Stimulated activated CD8-positive, alpha-beta memory T cell treated with anti-CD3 and anti-CD28 coated beads, Interleukin-7, amount 100 ng/mL, for 1 hour (primary cell): Measurements from ENCODE around the gene USP38.
A peak's percentile ranks its signal among the peaks of the same experiment; 100 is the strongest.
"Not testable (repeated sequence)": the region's sequence is repeated elsewhere in the genome, so short reads cannot be mapped to it uniquely, and the experiment has no call there.

ENCODE experiments used
- DNase-seq, 2 donors: peaks; one replicate each; pipeline ENCODE4 v3.0.0-alpha.2; 2020; ENCODE audit warnings: low read depth in 2 of 2

The USP38 gene

GRCh38 chr4:143184503-143185252, at the start of gene USP38:
TSS of gene USP38 (plus strand) at chr4:143184917. CDS start at chr4:143185451, 534 bp downstream.
- peak; percentile 65 to 68 for DNase-seq

- no peak for DNase-seq
Measured at GRCh38 chr4:143135358-143135757, 49.4 kb upstream of the USP38 start.

GRCh38 chr4:143140696-143141095, 44.0 kb upstream of the USP38 start:
- no peak for DNase-seq

- no peak for DNase-seq
Measured at GRCh38 chr4:143148521-143148920, 36.2 kb upstream of the USP38 start.

GRCh38 chr4:143156853-143157252, 27.9 kb upstream of the USP38 start:
- DNase-seq, result no peak

- DNase-seq, result no peak
Measured at GRCh38 chr4:143163614-143164013, 21.1 kb upstream of the USP38 start.

- DNase-seq, result not testable (repeated sequence)
Measured at GRCh38 chr4:143166722-143167121, 18.0 kb upstream of the USP38 start.

- DNase-seq, result no peak
Measured at GRCh38 chr4:143178923-143179322, 5.8 kb upstream of the USP38 start.

- DNase-seq, result no peak
Measured at GRCh38 chr4:143183513-143184216, 1.1 kb upstream of the USP38 start.

GRCh38 chr4:143184217-143184502, 557 bp upstream of the USP38 start:
- no peak for DNase-seq

GRCh38 chr4:143185253-143186107, 763 bp downstream of the USP38 start:
- peak in 1 of 2 donors; percentile 3 for DNase-seq

- DNase-seq, result no peak
Measured at GRCh38 chr4:143186212-143186611, 1.5 kb downstream of the USP38 start.

GRCh38 chr4:143186649-143187048, 1.9 kb downstream of the USP38 start:
- no peak for DNase-seq

GRCh38 chr4:143188136-143189088, 3.7 kb downstream of the USP38 start:
- DNase-seq, result no peak

- no peak for DNase-seq
Measured at GRCh38 chr4:143189528-143189927, 4.8 kb downstream of the USP38 start.

GRCh38 chr4:143195581-143195980, 10.9 kb downstream of the USP38 start:
- no peak for DNase-seq

- no peak for DNase-seq
Measured at GRCh38 chr4:143196323-143196722, 11.6 kb downstream of the USP38 start.

GRCh38 chr4:143199503-143199902, 14.8 kb downstream of the USP38 start:
- no peak for DNase-seq

- DNase-seq, result no peak
Measured at GRCh38 chr4:143202824-143203223, 18.1 kb downstream of the USP38 start.

- no peak for DNase-seq
Measured at GRCh38 chr4:143203577-143203976, 18.9 kb downstream of the USP38 start.

GRCh38 chr4:143207555-143207954, 22.8 kb downstream of the USP38 start:
- no peak for DNase-seq
